TTC549 (cell line): ENCODE data around the gene CDC42BPG.

Source experiments
- FAIRE-seq: peaks from 2 replicates; lab custom pipeline; 2012; peaks lifted over from hg19 to GRCh38; lab: Jason Lieb, UNC

Gene CDC42BPG

DNA sequence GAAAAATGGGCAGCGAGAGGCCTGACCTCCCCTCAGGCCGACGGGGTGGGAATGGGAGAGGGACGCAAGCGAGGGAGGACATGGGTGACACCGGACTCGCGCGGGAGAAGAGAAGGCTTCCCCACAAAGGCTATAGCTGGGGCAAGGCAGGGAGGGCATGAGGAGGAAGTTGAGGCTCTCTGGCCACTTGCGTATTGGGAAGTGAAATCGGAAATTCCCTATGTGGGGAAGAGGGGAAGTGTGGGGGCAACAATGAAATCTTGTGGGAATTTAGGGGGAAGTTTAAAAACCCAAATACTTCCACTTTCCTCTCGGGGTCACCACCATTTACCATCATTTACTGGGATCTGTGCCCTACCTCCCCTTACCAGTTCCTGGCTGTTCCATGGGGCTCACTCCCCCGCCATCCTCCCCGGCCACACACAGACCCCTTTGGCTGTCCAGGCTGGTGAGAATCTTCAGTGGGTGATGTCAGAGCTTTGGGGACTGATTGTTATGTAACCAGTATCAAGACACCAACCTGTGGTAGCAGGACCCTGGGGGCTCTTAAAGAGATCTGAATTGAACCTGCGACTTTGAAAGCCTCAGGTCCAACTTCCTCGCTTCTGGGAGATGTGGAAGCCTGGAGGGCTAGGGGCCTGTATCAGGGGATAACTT is 34.9 kb upstream of the CDC42BPG start:
- FAIRE-seq: no peak

DNA sequence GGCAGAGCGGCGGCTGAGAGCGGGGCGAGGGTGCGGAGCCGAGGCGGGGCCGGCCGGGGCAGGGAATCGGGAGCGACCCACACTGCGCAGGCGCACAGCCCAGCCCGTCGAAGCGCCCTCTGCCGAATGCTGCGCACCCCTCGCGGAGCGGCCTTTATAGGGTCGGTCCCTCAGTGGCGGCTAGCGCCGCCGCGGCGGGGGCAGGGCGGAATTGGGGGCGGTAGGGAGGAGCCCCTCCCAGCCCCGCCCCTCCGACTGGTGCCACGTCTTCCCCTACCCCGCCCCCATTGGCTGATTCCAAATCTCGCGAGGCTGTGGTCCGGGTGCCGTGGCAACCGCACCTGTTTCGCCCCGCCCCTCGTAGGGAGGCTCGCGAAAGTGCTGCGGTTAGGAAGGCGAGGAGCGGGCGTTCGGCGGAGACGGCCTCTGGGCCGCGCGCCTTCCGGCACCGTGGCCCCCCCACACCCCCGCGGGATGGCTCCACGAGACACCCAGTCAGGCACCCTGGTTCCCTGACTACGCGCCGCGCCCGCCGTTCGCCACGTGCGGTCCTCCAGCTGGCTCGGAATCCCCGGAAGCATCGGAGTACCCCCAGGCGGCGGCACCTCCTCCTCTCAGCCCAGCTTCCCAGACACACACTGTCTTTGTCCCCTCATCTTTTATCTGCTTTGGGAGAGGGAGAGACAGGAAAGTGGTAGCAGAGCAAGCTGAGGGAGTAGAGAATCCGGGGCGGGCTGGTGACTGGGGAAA is 34.2 kb upstream of the CDC42BPG start, which contains the start of gene EHD1:
Gene EHD1, minus strand, starts transcription at position 128 of the 750 bp plus-strand sequence. CDS start 157 bp downstream, outside the sequence.
- no peak for FAIRE-seq

DNA sequence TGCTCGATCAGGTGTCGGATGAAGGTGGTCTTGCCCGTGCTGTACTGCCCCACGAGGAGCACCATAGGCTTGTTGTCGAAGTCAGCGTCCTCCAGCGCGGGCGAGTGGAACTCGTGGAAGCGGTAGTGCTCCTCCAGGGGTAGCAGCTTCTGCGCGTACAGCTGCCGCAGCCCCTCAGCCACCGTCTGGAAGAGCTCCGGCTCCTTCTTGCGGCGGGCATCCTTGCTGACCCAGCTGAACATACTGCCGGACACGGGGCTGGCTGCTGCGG is 33.7 kb upstream of the CDC42BPG start:
- FAIRE-seq: no peak

DNA sequence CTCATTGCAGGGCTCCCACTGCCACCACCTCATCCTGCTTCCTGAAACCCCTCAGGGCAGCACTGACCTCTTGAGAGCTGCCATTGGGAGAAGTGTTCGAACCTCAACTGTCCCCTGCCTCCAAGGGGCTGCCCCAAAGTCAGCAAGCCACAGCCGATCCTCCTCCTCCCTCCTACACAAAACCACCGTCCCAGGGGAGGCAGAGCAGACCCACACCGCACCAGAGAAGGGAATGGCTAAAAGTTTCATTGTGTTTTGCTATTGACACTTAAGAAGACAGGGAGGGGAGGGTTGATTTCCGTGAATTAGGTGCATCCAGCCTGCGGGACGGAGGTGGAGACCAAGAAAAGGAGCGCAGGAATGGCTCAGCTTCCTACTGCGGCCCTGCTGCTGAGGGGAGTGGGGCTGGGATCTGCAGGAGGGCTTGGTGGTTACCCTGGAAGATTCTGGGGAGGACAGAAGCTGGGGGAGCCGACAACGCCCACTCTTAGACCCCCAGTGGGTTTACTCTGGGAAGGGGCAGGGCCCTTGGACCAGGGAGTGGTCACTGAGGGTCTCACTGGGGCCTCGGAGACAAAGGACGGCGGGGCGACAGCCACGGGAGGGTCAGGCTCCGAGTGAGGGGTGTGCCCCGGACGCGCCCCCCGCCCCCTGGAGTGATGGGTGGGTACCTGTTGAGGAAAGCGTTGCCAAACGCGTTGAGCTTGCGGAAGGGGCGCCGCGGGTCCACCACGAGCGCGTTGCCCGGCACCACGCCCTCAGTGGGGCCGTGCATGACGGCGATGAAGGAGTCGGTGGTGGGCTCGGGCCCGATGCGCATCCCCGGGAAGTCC is 33.2 kb upstream of the CDC42BPG start:
- FAIRE-seq: no peak

- no peak for FAIRE-seq
These were observed 32.4 kb upstream of the CDC42BPG start for GRCh38 chr11:64876835-64877341.

DNA sequence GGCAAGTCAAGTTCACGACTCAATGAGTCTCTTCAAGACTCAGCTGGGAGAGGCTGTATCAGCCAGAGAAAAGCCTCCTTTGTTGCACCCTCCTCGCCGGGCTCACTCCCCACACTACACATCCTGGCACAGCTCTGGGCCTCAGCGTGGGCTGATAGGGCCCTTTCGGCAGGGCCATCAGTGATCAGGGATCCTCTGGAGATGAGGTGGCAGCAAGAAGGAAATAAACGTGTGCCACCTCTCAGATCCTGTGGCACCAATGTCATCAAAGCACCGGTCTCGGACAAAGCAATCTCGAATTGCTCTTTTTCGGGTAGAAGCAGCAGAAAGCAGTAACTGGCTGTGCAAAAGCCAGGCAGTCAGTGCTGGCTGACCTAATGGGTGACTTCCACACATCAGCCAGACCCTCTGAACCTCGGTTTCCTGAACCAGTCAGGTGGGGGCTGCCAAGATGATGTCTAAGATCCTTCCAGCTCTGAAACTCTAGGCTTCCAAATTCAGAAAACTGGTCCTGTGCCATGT is 31.8 kb upstream of the CDC42BPG start:
- FAIRE-seq: no peak

- FAIRE-seq: no peak
These were observed 31.1 kb upstream of the CDC42BPG start for GRCh38 chr11:64875369-64876228.

DNA sequence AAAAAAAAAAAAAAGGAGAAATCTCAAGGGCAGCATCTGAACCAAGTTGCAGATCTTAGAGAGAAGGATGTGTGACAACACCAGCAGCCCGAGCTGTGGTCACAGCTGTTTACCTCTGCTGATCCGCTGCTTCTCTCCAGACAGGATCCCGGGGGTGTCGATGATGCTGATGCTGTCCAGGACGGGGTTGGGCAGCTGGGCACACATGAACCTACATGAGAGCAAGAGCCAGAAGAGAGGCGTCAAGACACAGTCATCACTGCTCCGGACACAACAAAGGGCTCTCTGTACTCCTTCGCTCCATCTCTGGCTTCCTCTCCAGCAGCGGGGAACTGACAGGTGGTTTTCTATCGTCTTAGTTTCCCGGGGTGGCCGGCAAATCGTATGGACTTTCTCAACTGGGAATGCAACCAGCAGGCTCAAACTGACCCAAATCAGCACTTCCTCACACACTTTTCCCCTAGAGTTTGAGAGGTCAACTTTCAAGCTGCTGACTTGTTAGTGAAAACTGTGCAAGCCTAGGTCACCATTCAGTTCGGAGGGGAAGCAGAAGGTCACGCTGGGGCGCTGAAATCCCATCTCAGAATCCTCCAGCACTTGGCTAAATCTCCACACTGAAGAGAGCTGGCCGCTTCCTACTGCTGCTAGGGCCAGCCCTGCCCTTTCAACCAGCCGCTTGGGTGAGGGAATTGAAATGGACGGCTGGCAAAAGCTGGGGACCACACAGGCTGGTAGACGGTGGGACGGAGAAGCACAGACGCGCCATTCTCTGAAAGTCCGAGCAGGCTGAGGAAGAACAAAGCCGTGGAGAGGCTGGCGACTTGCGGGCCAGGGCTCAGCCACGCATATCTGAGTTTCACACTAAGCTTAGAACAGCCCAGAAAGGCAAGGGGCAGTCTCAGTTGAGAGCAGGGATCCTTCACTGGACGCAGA is 30.1 kb upstream of the CDC42BPG start:
- no peak for FAIRE-seq

DNA sequence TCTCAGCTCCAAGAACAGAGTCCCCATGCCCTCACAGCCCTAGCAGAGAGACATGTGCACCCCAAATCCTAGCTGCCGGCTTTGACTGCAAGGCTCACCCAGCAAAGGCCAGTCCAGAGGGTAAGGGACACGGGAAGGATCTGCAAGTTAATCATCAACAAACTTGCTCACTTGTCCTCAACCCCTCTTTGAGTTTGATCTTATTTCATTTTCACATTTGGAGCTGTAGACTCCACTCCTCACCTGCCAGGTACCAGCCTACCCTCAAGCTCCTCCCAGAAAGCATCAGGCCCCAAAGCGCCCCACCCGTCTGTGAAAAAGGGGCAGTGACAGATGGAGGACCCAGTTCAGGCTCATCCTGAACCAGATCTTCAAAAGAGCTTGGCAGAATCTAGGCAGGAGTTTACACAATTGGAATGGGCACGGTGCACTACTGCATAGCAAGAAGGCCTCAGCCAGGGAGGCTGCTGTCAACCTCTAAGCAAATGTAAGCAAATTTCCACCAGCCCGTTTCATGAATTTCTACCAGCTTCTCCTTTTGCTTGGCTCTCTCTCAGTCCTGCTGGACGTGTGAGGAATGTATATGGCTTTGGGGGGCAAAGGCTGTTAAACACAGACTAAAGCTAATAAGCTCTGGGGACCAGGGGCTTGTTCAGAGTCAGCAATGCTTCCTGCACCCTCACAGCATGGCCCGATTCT is 28.5 kb upstream of the CDC42BPG start:
- no peak for FAIRE-seq

DNA sequence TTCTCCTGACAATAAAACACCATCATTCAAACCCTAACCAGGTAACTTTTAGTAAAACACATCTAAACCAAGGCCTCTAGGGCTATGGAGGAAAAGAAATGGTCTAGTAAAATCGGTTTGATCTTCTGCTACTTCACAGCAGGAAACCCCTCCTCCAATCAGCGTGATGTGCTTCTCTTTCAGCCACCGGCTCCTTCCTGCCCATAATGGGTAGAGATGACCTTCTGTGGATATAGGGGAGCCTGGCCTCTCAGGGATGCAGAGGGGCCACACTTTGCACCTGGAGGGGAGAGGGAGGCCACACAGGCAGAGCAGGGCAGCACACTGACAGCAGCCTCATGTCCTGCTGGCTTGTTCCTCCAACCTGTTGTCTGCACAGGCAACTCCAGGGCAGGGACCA is 27.0 kb upstream of the CDC42BPG start:
- no peak for FAIRE-seq

DNA sequence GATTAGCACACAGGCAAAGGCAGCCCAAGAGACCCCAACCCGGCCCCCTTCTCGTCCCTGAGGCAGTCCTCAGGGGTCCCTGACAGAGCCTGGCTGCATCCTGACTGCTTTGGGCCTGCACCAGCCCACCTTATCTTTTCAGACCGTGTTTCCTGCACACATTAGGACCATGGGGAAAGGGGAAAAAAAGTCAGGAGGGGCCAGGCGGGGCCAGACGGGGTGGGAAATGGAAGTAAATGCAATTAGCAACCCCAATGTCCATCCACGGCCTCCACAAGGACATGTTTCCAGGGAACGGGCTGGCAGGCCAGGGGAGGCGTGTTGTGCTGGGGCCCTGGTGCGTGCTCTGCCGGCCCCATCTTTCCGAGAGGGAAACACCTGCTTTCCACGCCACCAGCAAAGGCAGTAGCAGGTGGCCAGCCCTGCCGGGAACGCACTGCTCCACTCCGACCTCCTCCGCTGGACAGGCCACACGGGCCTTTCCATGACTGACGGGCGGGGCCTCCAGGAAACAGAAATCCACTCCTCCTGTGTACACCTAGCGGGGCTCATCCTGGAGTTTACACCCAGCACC is 26.5 kb upstream of the CDC42BPG start:
- no peak for FAIRE-seq

- FAIRE-seq: no peak
These were observed 25.9 kb upstream of the CDC42BPG start for GRCh38 chr11:64870176-64870892.

DNA sequence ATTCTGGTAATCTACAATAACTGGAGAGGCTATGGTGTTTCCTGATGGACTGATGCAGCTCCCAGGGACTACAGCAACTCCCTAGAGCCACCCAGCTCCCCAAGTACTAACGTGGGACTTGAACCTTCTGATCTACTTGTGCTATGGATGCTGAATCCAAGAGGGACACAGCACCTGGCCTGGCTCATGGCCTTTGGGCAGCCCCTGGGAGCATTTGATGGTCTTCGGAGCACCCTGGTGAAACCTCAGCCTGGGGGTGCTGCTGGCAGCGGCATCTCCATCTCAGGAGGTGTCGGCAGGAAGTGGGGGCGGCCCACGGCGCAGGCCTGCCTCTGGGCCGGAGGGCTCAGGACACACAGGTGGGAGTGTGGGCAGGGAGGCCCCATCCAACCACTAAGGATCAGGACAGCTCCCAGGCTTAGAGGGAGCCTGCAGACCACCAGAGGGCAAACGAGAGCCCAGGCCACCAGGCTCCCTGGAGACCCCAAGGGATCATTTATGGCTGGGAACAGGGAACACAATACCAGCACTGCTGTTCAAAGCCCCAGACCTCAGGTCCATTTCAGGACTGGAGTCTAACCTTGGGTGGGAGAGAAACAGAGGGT is 25.2 kb upstream of the CDC42BPG start:
- FAIRE-seq: no peak

DNA sequence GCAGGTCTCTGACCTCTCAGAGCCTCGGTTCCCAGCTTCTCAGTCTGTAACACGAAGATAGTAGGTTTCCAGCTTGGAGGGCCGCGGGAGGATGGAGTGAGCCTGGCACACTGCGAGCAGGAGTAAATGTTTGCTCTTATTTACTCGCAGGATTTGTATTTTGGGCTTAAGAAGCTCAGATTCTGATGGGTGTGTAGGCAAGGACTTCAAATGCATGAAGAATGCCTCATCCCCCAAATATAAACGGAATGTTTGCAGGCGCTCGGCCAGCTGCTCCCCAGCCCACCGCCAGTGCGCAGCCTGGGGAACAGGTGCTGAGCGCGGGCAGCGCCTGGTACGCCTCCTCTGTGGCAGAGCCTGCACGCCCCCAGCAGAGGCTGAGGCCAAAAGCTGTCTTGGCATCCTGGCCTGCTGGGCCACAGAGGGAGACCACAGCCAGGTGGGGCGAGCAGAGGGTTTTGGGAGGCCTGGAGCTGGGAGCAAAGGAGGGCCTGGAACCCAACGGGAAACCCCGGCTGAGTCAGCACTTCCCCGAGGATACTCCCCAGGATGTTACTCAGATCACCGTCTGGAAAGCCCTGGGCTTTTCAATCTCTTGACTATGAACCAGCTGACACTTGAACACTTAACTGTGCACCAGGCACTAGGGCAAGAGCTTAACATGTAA is 24.6 kb upstream of the CDC42BPG start:
- no peak for FAIRE-seq

DNA sequence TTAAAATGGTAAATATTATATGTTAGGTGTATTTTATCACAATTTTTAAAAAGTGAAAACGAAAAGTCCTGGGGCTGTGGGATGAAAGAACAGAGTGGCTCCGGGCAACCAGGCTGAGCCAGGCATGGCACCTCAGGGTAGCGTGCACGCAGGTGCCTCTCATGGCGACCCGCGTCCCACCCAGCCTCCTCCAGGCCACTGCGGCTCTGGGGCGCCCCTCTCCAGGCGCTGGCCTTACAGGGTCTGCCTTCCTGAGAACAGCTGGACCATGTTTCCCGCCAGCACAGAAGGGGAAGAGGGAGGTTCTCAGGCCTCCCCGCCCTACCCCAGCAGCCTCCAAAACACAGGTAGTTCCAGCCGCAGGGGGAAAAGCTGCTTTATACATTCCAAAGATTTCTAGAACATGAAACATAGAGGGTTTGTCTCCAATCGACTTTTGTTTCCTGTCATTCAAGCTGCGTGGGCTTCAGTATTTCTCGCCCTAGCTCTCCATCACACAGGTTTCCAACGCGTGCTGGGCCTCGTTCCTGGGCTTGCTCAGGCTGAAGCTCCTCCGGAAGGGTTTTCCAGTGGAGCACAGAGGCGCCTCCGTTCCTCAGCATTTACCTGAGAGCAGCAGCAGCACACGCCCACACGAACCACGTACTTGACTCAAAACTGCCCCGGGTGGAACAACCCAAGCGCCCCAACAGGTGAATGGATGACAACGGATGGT is 23.5 kb upstream of the CDC42BPG start:
- FAIRE-seq: no peak

- no peak for FAIRE-seq
These were observed 21.7 kb upstream of the CDC42BPG start for GRCh38 chr11:64866173-64866491.
